Activated B cell treated with CpG ODN at 0.5 μM for 24 hours (primary cell): ENCODE measurements around the gene FAF2. TPM values are rescaled to one million over a fixed set of nuclear protein-coding genes. Genes with fewer than 3 reads are reported as not detected.
"Not testable (repeated sequence)": the region's sequence is repeated elsewhere in the genome, so short reads cannot be mapped to it uniquely, and the experiment has no call there.

Source experiments
- ATAC-seq: fragments of 200-7000 bp; cut with Tn5 transposase; one replicate; pipeline ENCODE4 v1.10.0; 2021; ENCODE audit warnings: low read depth, mild to moderate bottlenecking, moderate library complexity
- CTCF ChIA-PET: fragments of 350-600 bp; sonication (Branson Sonifier 250); formaldehyde crosslinking; loops from one replicate; lab custom pipeline; 2021; ENCODE audit warnings: antibody characterized with exemption; lab: Charles Lee
- POLR2A ChIA-PET: fragments of 350-600 bp; sonication (Branson Sonifier 250); formaldehyde crosslinking; loops from one replicate; lab custom pipeline; 2021; ENCODE audit warnings: antibody characterized with exemption; lab: Charles Lee
- DNase-seq: peaks from one replicate; pipeline ENCODE4 v3.0.0; 2022
- H3K27ac Mint-ChIP-seq: one replicate; pipeline ENCODE4 v1.8.0; 2020; ENCODE audit warnings: mixed read lengths
- H3K27me3 Mint-ChIP-seq: one replicate; pipeline ENCODE4 v1.8.0; 2021; ENCODE audit warnings: mixed read lengths
- H3K36me3 Mint-ChIP-seq: one replicate; pipeline ENCODE4 v1.8.0; 2021; ENCODE audit warnings: low read depth, mixed read lengths
- H3K4me1 Mint-ChIP-seq: one replicate; pipeline ENCODE4 v1.8.0; 2021; ENCODE audit warnings: mixed read lengths
- H3K4me3 Mint-ChIP-seq: one replicate; pipeline ENCODE4 v1.8.0; 2020; ENCODE audit warnings: mild to moderate bottlenecking, mixed read lengths
- H3K9me3 Mint-ChIP-seq: one replicate; pipeline ENCODE4 v1.8.0; 2020; ENCODE audit warnings: mixed read lengths
- CTCF ChIP-seq: fragments of 200-600 bp; IDR thresholded peaks from one replicate; pipeline ENCODE4 v1.8.0; 2022; ENCODE audit warnings: antibody characterized with exemption, mild to moderate bottlenecking
- intact Hi-C: fragments of 100-400 bp; cut with micrococcal nuclease; formaldehyde crosslinking; loops from one replicate; pipeline ENCODE4 v1.15.1; 2024
- total RNA-seq: library from RNA; stranded (reverse); gene quantifications from 2 replicates; pipeline ENCODE4 v1.2.3, GENCODE V29; 2022

FAF2 gene
- total RNA-seq, 1 donor from 2014 or later = 39.0 TPM

GRCh38 chr5:176474476-176474875 is 26.3 kb downstream of the FAF2 start:
- TF ChIP-seq CTCF = no peak
- no peak for ATAC-seq
- H3K36me3 Mint-ChIP-seq = peaks cover 41% of the 10 kb centered on the region
- DNase-seq = no peak
- H3K9me3 Mint-ChIP-seq = no peaks in the 10 kb centered on the region
- no peaks in the 10 kb centered on the region for H3K27me3 Mint-ChIP-seq
- intact Hi-C loops = no loop called here
- ChIA-PET CTCF (interaction anchor here (1.2 kb wide), 1 partner anchor 19 kb away, joined by 4 read pairs; no protein-coding TSS in a partner anchor), POLR2A (interaction anchor here (0.6 kb wide), 1 partner anchor 15 kb away, joined by 4 read pairs; no protein-coding TSS in a partner anchor)
- H3K4me1 Mint-ChIP-seq = peaks cover 4% of the 10 kb centered on the region
- no peak overlapping the region for H3K4me3 Mint-ChIP-seq
- H3K27ac Mint-ChIP-seq = no peak overlapping the region

- Mint-ChIP-seq H3K4me3 (no peak overlapping the region), H3K27ac (no peak overlapping the region), H3K36me3 (peaks cover 54% of the 10 kb centered on the region), H3K27me3 (no peaks in the 10 kb centered on the region), H3K9me3 (no peaks in the 10 kb centered on the region), H3K4me1 (peaks cover 2% of the 10 kb centered on the region)
- ChIA-PET POLR2A (interaction anchor here (0.7 to 1.2 kb wide), 3 partner anchors 33 to 637 kb away, joined by 3 to 4 read pairs (median 3); partner anchors contain the start of genes FAF2 and RNF44), CTCF (no interaction called here)
- intact Hi-C loops = loop anchor here (5.0 kb wide), 1 partner anchor 436 kb away; no protein-coding TSS in a partner anchor
- DNase-seq (no peak), ATAC-seq (no peak)
- TF ChIP-seq CTCF = no peak
Observed at GRCh38 chr5:176481711-176482110, 33.5 kb downstream of the FAF2 start.

- ChIA-PET CTCF (no interaction called here), POLR2A (no interaction called here)
- Mint-ChIP-seq H3K9me3 (no peaks in the 10 kb centered on the region), H3K4me3 (no peak overlapping the region), H3K4me1 (peaks cover 10% of the 10 kb centered on the region), H3K27ac (no peak overlapping the region), H3K27me3 (no peaks in the 10 kb centered on the region), H3K36me3 (peaks cover 62% of the 10 kb centered on the region)
- DNase-seq (no peak), ATAC-seq (no peak)
- no peak for TF ChIP-seq CTCF
- intact Hi-C loops = no loop called here
Observed at GRCh38 chr5:176485176-176485575, 37.0 kb downstream of the FAF2 start.

- H3K27me3 Mint-ChIP-seq = no peaks in the 10 kb centered on the region
- no peak for TF ChIP-seq CTCF
- POLR2A ChIA-PET = no interaction called here
- H3K9me3 Mint-ChIP-seq = no peaks in the 10 kb centered on the region
- no peak for DNase-seq
- no peak overlapping the region for H3K27ac Mint-ChIP-seq
- H3K36me3 Mint-ChIP-seq = peaks cover 69% of the 10 kb centered on the region
- ATAC-seq = no peak
- intact Hi-C loops = no loop called here
- peaks cover 10% of the 10 kb centered on the region for H3K4me1 Mint-ChIP-seq
- H3K4me3 Mint-ChIP-seq = no peak overlapping the region
- CTCF ChIA-PET = no interaction called here
Observed at GRCh38 chr5:176486189-176486757, 38.1 kb downstream of the FAF2 start.

- peaks cover 72% of the 10 kb centered on the region for H3K36me3 Mint-ChIP-seq
- intact Hi-C loops, ATAC-seq, H3K4me3 Mint-ChIP-seq, H3K4me1 Mint-ChIP-seq, POLR2A ChIA-PET, DNase-seq, H3K9me3 Mint-ChIP-seq, H3K27me3 Mint-ChIP-seq, H3K27ac Mint-ChIP-seq: not testable (repeated sequence)
- CTCF ChIA-PET = interaction anchor here (1.0 kb wide), 1 partner anchor 35 kb away, joined by 3 read pairs; no protein-coding TSS in a partner anchor
Observed at GRCh38 chr5:176487160-176487559, 39.0 kb downstream of the FAF2 start.
